ENCODE measurements around the gene PLXNA3.

PLXNA3 gene

DNA sequence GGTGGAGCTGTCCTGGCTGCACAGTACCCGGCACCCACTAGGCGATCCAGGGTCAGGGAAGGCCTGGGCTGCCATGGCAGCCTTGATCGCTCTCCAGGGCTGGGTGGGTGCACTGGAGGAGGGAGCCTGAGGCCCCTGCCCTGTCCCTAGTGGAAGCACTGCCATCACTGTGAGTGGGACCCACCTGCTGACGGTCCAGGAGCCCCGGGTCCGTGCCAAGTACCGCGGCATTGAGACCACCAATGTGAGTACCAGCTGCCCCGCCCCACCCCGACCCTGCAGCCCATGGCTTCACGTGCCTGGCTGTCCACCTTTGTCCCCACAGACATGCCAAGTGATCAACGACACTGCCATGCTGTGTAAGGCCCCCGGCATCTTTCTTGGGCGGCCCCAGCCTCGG lies 8.8 kb downstream of the PLXNA3 start:
- FAIRE-seq = no peak
- DNase-seq (ENCODE audit: insufficient read length, low spot score) = no peak
- TF ChIP-seq, protein P1, sequence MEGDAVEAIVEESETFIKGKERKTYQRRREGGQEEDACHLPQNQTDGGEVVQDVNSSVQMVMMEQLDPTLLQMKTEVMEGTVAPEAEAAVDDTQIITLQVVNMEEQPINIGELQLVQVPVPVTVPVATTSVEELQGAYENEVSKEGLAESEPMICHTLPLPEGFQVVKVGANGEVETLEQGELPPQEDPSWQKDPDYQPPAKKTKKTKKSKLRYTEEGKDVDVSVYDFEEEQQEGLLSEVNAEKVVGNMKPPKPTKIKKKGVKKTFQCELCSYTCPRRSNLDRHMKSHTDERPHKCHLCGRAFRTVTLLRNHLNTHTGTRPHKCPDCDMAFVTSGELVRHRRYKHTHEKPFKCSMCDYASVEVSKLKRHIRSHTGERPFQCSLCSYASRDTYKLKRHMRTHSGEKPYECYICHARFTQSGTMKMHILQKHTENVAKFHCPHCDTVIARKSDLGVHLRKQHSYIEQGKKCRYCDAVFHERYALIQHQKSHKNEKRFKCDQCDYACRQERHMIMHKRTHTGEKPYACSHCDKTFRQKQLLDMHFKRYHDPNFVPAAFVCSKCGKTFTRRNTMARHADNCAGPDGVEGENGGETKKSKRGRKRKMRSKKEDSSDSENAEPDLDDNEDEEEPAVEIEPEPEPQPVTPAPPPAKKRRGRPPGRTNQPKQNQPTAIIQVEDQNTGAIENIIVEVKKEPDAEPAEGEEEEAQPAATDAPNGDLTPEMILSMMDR (IDR thresholded peaks at IDR 0.05; ENCODE audit: insufficient read depth, missing control alignments) = no peak

DNA sequence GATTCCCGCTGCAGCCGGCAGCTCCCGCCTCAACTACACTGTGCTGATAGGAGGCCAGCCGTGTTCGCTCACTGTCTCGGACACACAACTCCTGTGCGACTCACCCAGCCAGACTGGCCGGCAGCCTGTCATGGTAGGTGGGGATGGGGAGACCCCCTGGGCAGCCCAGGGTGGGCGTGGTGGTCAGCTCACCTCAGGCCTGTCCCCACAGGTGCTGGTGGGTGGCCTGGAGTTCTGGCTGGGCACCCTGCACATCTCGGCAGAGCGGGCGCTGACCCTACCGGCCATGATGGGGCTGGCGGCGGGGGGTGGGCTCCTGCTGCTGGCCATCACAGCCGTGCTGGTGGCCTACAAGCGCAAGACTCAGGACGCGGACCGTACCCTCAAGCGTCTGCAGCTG lies 9.5 kb downstream of the PLXNA3 start:
- DNase-seq (ENCODE audit: insufficient read length, low spot score) (no peak), FAIRE-seq (no peak)
- TF ChIP-seq, protein P1 (IDR thresholded peaks at IDR 0.05; ENCODE audit: insufficient read depth, missing control alignments) = no peak

DNA sequence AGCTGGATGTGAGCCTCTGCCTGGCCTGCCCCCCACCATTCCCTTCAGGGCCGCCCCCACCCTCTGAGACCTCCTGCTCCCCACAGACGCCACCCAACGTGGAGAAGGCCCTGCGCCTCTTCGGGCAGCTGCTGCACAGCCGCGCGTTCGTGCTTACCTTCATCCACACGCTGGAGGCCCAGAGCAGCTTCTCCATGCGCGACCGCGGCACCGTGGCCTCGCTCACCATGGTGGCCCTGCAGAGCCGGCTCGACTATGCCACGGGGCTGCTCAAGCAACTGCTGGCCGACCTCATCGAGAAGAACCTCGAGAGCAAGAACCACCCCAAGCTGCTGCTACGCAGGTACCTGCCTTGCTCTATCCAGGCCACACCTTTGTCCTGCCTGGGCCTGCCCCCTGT lies 10.1 kb downstream of the PLXNA3 start:
- DNase-seq (ENCODE audit: insufficient read length, low spot score) = no peak
- no peak for FAIRE-seq
- TF ChIP-seq, protein P1 (IDR thresholded peaks at IDR 0.05; ENCODE audit: insufficient read depth, missing control alignments) = no peak

DNA sequence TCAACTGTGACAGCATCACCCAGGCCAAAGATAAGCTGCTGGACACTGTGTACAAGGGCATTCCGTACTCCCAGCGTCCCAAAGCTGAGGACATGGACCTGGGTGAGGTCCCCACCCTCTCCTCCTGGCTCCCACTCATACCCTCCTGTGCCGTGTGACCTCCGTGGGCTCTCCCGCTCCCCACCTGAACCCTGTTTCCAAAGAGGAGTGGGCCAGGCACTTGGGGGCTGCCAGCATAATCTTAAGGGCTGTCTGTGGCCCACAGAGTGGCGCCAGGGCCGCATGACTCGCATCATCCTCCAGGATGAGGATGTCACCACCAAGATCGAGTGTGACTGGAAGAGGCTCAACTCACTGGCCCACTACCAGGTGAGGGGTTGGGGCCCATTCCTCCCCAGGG lies 11.0 kb downstream of the PLXNA3 start:
- no peak for FAIRE-seq
- DNase-seq (ENCODE audit: insufficient read length, low spot score) = no peak
- TF ChIP-seq, protein P1 (IDR thresholded peaks at IDR 0.05; ENCODE audit: insufficient read depth, missing control alignments) = no peak

DNA sequence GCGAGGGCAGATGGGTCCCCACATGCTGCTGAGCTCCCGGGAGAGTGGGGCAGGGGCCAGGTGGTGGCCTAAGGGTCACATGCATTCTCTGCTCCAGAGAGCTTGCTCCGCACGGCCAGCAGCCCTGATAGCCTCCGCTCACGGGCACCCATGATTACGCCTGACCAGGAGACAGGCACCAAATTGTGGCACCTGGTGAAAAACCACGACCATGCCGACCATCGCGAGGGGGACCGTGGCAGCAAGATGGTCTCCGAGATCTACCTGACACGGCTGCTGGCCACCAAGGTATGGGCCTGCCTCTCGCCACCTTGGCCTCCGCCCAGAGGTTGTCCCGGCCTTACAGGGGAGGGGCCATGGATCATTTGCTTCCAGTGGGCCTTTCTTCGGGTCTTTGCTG lies 11.8 kb downstream of the PLXNA3 start:
- TF ChIP-seq, protein P1 (IDR thresholded peaks at IDR 0.05; ENCODE audit: insufficient read depth, missing control alignments) = no peak
- DNase-seq (ENCODE audit: insufficient read length, low spot score) = no peak
- no peak for FAIRE-seq

DNA sequence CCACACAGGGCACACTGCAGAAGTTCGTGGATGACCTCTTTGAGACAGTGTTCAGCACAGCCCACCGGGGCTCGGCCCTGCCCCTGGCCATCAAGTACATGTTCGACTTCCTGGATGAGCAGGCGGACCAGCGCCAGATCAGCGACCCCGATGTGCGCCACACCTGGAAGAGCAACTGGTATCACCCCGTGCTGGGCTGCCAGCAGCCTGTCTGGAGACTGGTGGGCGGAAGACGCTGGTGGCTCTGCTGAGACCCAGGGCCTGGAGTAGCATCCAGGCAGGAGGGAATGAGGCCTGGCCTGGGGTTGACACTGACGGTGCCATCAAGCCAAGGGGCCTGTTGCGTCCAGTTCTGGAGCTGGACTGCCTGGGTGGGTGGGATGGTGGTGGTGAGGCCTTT lies 12.4 kb downstream of the PLXNA3 start:
- DNase-seq (ENCODE audit: insufficient read length, low spot score) (no peak), FAIRE-seq (no peak)
- TF ChIP-seq, protein P1 (IDR thresholded peaks at IDR 0.05; ENCODE audit: insufficient read depth, missing control alignments) = no peak

DNA sequence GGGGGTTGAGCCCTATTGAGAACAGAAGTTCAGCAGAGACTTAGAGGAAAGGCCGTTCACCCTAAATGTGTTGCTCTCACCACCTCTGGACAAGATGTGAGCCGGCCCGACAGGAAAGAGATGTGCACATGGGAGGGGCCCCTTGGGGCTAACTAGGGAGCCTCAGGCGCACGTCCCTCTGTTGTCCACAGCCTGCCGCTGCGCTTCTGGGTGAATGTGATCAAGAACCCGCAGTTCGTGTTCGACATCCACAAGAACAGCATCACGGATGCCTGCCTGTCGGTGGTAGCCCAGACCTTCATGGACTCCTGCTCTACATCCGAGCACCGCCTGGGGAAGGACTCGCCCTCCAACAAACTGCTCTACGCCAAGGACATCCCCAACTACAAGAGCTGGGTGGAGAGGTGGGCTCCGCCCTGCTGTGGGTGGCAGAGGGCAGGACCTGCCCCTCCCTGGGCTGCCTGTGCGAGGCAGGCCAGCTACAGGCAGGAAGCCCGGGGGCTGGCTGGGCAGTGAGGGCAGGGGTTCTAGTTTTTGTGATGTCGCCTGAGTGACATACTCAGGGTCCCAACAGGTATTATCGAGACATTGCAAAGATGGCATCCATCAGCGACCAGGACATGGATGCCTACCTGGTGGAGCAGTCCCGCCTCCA lies 13.0 kb downstream of the PLXNA3 start:
- DNase-seq (ENCODE audit: insufficient read length, low spot score) = no peak
- no peak for FAIRE-seq
- TF ChIP-seq, protein P1 (IDR thresholded peaks at IDR 0.05; ENCODE audit: insufficient read depth, missing control alignments) = no peak
